Measurements from ENCODE around the gene NTRK2. TPM values are rescaled to one million over a fixed set of nuclear protein-coding genes. Genes with fewer than 3 reads are reported as not detected.

The NTRK2 gene
- total and polyA plus RNA-seq, 3 donors from 2014 or later: 5.3 to 10.8 (median 5.6) TPM

DNA sequence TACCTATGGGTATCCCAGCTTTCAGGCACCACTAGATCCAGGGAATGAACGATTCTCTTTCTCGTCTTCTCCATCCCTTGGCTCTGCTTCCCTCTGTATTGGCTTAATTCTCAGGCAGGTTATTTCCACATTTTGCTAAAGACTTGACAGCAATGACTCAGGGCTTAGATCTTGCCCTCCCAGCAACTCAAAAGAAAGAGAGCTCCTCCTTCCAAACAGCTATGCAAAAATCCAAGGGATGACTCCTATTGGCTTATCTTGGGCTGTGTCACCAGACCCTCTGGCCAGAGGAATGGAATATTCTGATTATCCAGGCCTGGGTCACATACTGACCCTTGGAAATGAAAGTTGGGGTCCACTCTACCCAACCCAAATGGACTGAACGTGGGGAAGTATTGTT is 270.2 kb downstream of the NTRK2 start:
- Histone ChIP-seq H3K36me3 (ENCODE audit: low read depth, missing control alignments) (no peaks in the 10 kb centered on the region), H3K9me3 (no peaks in the 10 kb centered on the region), H3K27me3 (no peaks in the 10 kb centered on the region), H3K4me1 (peaks cover 9% of the 10 kb centered on the region), H3K4me3 (no peak overlapping the region), H3K27ac (no peak overlapping the region)
- DNase-seq: no peak
- TF ChIP-seq POLR2A (IDR thresholded peaks at IDR 0.05) (no peak), CTCF (IDR thresholded peaks at IDR 0.05) (no peak)
- WGBS, 2 donors: 93 to 96% methylated on average over 3 of the region's 3 CpGs
- intact Hi-C loops (cut with DNase I; ENCODE audit: low total_unique reads): no loop called here

- TF ChIP-seq POLR2A (IDR thresholded peaks at IDR 0.05) (no peak), CTCF (IDR thresholded peaks at IDR 0.05) (no peak)
- intact Hi-C loops (cut with DNase I; ENCODE audit: low total_unique reads): no loop called here
- no peak overlapping the region for H3K27ac ChIP-seq
- H3K36me3 ChIP-seq (ENCODE audit: low read depth, missing control alignments): no peaks in the 10 kb centered on the region
- no peaks in the 10 kb centered on the region for H3K9me3 ChIP-seq
- peaks cover 9% of the 10 kb centered on the region for H3K4me1 ChIP-seq
- no peaks in the 10 kb centered on the region for H3K27me3 ChIP-seq
- no peak for DNase-seq
- 74 to 86% methylated on average over 2 of the region's 2 CpGs for WGBS, 2 donors
- no peak overlapping the region for H3K4me3 ChIP-seq
Observed at GRCh38 chr9:84940294-84940693, 270.8 kb downstream of the NTRK2 start.

DNA sequence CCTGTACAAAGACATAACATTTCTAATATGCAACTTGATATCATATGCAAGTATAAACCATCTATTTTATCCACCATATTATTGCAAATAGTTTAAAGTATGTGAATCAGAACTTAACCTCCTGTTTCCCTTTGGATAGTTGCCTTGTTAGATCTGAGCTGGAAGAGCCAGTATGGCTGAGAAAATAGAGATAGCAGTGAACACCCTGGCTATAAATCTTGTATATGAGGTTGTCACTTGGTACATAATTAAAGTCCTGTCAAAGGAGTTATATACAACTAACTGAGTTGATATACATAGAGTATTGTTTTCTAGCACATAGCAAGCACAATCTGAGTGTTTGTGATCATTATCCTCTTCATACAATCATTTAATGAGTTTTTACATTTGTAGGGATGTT is 272.3 kb downstream of the NTRK2 start:
- intact Hi-C loops (cut with DNase I; ENCODE audit: low total_unique reads): no loop called here
- no peak overlapping the region for H3K27ac ChIP-seq
- H3K4me1 ChIP-seq: peaks cover 5% of the 10 kb centered on the region
- H3K4me3 ChIP-seq: no peak overlapping the region
- no peaks in the 10 kb centered on the region for H3K36me3 ChIP-seq (ENCODE audit: low read depth, missing control alignments)
- no peaks in the 10 kb centered on the region for H3K9me3 ChIP-seq
- DNase-seq: no peak
- no peaks in the 10 kb centered on the region for H3K27me3 ChIP-seq
- no peak for TF ChIP-seq POLR2A (IDR thresholded peaks at IDR 0.05)

DNA sequence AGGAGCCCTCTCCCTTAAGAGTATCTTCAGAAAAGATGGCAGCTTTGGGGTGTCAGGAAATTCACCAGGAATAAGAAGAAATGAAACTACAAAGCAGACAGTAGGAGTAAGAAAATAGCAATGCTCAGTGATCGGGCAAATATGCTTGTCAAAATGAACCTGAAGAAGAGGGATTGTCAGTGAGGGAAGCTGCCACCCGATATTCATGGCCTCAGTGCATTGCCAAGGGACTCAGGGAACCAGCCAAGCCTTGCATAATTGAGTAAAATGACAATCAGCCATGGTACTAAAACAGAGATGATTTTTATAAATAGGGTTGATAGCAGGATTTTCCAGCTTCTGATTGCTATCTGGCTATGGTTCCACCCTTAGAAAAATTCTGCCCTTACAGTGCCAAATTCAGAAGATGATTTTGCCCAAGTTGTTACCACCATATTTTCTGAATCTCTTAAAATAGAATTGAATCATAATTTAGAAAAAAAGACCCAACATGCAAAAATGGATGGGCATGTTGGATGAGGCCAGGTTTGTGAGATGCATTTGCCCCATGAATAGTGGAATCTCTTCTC is 274.0 kb downstream of the NTRK2 start:
- Histone ChIP-seq H3K4me3 (no peak overlapping the region), H3K27me3 (no peaks in the 10 kb centered on the region), H3K9me3 (no peaks in the 10 kb centered on the region), H3K4me1 (no peaks in the 10 kb centered on the region), H3K27ac (no peak overlapping the region), H3K36me3 (ENCODE audit: low read depth, missing control alignments) (no peaks in the 10 kb centered on the region)
- TF ChIP-seq CTCF (IDR thresholded peaks at IDR 0.05): no peak
- TF ChIP-seq POLR2A (IDR thresholded peaks at IDR 0.05): no peak
- intact Hi-C loops (cut with DNase I; ENCODE audit: low total_unique reads): no loop called here
- no peak for DNase-seq
- 78 to 89% methylated on average over 2 of the region's 2 CpGs for WGBS, 2 donors

DNA sequence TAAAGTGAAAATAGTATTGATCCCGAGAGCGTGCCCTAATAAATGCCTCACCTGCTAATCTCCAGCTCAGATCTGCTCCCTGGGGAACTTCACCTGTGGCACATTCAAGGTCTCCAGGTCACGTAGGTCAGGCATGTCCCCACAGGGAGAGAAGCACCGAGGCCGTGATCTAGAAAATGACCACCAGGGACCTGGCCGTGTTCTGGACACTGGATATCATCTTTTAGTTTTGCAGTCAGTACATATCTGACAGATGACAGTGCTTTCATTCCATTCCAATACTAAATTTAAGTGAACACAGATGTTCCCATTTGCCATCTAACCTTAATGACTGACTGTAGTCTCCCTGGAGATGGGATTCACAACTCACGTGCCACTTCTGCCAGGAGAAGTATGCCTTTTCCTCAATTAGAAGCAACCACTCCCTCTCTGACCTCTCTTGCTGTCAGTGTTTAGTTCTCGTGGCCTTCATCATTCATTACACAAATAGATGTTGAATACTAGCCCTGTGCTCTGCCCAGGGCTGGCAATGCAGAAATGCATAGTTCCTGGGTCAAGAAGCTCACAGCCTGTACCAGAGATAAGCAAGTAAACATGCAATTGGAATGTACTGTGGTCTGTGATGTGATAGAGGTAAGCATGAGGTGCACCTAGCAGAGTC is 276.5 kb downstream of the NTRK2 start:
- DNase-seq: no peak
- intact Hi-C loops (cut with DNase I; ENCODE audit: low total_unique reads): no loop called here
- TF ChIP-seq CTCF (IDR thresholded peaks at IDR 0.05): no peak
- no peak for TF ChIP-seq POLR2A (IDR thresholded peaks at IDR 0.05)
- Histone ChIP-seq H3K9me3 (no peaks in the 10 kb centered on the region), H3K27me3 (no peaks in the 10 kb centered on the region), H3K27ac (no peak overlapping the region), H3K4me3 (no peak overlapping the region), H3K36me3 (ENCODE audit: low read depth, missing control alignments) (no peaks in the 10 kb centered on the region), H3K4me1 (no peaks in the 10 kb centered on the region)
- WGBS, 2 donors: 77 to 78% methylated on average over 8 of the region's 8 CpGs
